GM18520 (cell line): ENCODE results near the gene RIOX2.
"Not testable (repeated sequence)": the region's sequence is repeated elsewhere in the genome, so short reads cannot be mapped to it uniquely, and the experiment has no call there.

Experiments
- ATAC-seq: cut with Tn5 transposase; IDR thresholded peaks from one replicate; pipeline ENCODE4 v1.9.1; 2021; ENCODE audit not compliant: unreplicated experiment

The RIOX2 gene

DNA sequence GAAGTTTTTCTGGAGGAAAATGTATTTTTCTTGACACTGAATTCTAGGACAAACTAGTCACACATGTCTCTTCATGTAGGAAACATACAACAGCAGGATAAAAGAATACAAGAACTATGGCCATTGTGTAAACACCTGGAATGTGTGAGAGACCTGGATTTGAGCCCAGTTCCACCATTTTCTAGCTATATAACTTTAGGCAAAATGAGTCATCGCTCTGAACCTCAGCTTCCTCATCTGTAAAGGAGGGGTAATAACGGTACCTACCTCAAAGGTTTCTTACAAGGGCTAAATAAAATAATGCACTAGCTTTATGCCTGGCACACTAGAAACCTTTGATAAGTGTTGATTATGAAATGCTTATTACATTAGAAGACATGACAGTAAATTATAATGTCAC, 57.8 kb downstream of the RIOX2 start:
- ATAC-seq: no peak

DNA sequence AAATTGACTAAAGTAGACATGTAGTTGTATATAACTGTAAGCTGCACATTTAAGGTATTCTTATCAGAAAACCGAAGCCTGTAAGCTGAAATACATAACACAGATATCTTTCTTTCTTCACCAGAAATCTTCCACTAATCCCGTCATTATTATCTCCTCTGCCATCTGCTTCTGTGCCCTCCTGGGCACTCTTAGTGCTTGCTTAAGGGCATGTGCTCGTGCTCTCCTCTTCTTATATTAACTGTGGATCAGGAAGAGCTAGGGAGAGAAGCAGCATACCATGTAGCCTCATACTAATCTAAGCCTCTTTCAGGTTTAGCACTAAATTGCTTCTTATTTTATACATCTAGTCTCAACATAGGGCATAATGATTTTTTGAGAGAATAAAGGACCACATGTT, 60.8 kb downstream of the RIOX2 start:
- ATAC-seq: no peak

DNA sequence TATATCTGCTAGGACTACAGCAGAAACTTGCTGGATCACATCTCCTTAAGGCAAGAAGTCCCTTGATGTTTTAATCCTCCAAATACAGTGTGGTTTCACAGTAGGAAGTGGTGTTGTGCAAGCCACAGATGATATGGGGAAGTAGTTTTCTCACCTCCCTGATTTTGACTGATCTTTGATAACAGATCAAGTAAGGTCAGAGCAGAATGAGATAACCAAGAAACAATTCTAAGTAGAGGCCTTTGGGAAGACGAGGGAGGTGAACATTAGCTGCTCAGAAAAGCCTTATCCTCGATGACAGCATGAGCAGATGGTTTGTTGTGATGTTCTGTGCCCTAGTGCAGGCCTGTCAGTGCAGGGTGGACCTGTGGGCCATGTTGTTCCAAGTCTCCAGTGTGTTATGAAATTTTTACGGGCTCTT, 61.3 kb downstream of the RIOX2 start:
- ATAC-seq: no peak

DNA sequence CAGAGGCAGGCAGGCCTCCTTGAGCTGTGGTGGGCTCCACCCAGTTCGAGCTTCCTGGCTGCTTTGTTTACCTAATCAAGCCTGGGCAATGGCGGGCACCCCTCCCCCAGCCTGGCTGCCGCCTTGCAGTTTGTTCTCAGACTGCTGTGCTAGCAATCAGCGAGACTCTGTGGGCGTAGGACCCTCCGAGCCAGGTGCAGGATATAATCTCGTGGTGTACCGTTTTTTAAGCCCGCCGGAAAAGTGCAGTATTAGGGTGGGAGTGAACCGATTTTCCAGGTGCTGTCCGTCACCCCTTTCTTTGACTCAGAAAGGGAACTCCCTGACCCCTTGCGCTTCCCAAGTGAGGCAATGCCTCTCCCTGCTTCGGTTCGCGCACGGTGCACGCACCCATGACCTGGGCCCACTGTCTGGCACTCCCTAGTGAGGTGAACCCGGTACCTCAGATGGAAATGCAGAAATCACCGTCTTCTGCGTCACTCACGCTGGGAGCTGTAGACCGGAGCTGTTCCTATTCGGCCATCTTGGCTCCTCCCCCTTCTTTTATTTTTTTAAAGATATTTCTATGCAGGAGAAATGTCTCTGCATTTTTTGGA, 61.9 kb downstream of the RIOX2 start:
- not testable (repeated sequence) for ATAC-seq

DNA sequence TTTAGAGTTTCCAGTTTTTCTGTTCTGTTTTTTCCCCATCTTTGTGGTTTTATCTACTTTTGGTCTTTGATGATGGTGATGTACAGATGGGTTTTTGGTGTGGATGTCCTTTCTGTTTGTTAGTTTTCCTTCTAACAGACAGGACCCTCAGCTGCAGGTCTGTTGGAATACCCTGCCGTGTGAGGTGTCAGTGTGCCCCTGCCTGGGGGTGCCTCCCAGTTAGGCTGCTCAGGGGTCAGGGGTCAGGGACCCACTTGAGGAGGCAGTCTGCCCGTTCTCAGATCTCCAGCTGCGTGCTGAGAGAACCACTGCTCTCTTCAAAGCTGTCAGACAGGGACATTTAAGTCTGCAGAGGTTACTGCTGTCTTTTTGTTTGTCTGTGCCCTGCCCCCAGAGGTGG, 62.4 kb downstream of the RIOX2 start:
- not testable (repeated sequence) for ATAC-seq

DNA sequence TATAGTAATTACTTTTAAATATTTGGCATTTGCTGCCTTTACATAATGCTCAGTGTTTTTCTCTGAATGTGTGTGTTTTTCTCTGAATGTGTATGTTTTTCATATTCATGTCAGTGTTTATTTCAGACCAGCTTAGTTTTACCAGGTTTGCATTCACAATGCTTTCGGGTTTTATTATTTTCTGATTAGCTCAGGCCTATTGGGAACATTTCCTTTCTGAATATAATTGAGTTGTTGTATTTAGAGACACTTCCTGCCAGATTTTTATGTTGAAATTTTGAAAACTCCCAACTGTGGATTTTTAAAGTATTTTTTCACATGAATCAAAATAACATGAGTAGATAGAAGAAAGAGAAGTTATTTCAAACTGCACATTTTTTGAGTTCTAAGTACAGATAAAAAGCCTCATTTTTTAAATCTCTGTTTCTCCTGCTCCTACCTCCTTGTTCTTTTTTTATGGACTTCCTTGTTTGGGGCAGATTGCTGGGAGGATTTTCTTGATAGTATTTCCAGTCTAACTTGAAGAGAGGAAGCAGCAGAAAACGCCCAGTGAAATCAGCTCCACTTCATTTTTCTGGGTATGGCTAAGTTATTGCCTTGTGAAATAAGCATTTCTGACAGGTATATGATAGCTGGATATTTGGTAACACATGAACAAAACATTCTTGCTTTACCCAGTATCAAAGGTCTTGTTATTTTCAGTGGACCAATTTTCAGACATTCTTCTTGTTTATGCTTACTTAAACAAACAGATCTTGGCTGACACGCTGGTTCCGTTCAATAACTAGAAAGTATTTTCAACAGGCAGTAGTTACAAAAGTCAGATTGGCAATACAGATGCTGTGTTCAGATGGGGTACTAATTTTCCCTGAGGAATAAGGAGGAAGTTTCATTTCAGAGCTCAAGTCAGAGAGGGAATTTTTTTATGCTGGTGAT, 70.7 kb downstream of the RIOX2 start:
- ATAC-seq: no peak

DNA sequence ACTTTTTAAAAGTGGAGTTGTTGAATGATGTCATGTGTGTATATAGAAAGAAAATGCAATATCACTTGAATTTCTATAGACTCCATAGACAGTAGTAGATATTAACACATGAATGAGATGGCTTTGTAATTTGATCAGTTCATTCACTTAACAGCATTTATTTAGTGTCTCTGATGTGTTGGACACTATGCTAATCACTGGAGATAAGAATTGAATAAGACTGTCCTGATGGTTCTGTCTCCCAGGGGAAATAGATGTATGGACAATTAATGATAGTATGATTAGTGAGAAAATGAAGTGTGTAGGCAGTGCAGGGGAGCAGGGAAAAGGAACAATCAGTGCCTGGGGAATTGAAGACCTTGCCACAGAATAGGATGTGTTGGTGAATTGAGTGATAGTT, 72.9 kb downstream of the RIOX2 start:
- ATAC-seq: no peak

DNA sequence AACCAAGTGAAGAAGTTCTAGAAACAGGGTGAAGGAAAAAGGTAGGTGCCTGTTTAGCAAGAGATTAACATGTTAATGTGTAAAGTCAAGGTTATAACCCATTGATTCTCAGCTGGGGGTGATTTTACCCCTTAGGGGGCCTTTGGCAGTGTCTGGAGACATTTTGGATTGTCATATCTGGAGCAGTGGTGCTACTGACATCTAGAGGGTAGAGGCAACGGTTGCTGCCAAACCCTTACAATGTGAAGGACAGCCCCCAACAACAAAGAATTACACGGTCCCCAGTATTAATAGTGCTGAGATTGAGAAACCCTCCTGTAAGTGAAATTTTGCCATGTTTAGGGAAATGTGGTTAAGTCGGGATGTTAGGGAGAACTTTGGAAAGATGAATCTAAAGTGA, 75.7 kb downstream of the RIOX2 start:
- no peak for ATAC-seq

DNA sequence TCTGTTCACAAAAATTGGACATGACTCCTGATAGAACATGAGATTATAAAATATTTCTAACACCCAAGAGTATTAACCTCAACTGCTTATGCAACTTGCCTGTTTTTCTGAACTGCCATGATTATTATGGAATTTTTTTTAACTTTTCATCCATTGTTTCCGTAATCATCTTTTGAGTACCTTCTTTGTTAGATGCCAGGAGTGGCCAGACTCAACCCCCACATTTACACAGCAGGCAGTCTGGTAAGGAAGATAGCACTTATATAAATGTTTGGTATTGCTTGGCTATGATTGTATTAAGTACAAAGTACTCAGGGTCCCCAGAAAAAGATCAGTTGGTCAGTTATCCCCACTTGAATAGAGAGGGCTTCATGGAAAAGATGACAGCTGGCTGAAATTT, 76.1 kb downstream of the RIOX2 start:
- ATAC-seq: no peak

DNA sequence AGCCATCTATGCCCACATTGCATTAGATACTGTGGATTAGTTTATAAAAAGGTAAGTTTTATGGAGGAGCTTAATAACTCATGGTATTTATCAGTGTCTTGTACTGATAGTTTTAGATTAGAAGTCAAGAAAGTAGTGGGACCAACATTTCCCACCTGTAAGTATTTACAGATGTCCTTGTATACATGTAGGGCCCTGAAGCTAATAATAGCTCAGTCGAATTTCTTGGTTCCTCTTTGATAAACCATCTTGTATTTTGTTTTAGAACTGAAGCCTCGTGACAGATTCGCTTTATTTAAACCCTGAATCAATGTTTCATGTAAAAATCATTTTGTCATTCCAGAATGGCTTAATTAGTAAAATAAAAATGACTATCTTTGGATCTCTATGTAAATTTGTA, 77.0 kb downstream of the RIOX2 start:
- ATAC-seq: no peak

DNA sequence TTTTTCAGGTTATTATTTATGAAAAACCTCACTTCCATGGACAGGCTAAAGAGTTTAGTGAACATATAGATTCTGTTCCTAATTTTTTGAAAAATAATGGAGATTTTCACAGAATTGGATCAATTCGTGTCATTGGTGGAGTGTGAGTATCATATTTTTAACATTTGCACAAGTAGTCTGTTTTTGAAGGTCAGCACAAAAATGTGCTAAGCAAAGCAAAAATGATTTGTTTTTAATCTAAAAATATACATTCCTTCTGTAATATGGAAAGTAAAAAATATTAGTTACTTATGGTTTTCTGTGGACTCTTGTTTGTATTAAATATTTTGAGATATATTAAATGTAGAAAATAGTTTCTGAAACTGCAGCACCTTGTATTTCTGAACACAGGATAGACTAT, 79.4 kb downstream of the RIOX2 start:
- no peak for ATAC-seq
